Measurements from ENCODE around the gene LGALS3BP.
A peak's percentile ranks its signal among the peaks of the same experiment; 100 is the strongest.

The LGALS3BP gene

DNA sequence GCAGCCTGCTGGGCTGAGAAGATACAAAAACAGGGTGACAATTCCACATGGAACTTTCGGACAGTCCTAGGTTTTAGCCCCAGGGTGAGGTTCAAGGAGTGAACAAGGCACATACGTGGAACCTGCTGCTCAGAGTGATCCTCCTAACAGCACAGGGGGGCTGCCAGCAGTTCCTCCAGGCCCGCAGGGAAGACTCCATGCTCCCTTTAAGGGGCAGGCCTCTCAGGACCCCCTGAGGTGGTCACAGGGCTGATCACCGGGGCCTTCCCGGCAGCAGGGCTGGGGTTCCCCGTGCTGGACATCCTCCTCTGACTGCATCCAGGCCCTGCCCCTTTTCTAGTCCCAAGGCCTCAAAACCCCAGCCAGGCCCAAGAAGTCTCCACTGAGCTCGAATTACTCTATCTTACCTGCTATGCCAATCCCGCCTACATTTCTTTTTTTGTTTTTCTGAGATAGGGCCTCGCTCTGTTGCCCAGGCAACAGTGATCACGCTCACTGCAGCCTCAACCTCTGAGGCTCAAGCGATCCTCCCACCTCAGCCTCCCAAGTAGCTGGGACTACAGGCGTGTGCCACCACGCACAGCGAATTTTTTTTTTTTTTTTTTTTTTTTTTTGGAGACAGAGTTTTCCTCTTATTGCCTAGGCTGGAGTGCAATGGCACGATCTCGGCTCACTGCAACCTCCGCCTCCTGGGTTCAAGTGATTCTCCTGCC is 19.5 kb upstream of the LGALS3BP start:
- DNase-seq, result no peak

DNA sequence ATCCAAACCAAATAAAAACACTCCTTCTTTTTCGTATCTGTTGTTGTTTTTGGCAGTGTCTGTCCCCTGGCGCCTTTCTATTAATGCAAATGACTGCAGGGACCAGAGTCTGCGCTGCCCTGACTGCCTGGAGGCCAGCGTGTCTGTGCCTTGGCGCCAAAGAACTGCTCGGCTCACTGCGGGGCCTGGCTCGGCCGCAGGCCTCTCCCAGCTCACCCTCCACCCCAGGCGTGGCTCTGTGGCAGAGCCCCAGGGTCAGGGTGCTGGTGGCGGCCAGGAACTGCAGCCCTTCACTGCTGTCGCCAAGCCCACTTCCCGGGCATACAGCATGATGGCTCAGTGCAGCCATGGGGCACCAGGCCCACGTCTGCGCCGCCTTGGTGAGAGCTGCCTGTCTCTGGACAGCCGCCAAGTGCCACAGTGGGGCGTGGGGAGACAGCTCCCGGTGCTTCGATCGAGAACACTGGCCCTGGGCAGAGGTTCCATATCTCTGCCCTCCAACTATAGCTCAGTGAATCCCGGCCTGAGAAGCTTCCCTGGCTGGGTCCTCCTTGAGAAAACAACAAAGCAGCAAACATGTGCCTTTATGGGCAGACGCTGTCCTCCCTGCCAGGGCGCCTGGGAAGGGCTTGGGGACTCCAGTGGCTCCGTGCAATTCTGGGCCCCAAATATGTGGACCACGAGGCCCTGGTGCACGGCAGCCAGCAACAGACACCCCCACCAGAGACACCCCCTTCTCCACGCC is 18.8 kb upstream of the LGALS3BP start:
- DNase-seq, result no peak

DNA sequence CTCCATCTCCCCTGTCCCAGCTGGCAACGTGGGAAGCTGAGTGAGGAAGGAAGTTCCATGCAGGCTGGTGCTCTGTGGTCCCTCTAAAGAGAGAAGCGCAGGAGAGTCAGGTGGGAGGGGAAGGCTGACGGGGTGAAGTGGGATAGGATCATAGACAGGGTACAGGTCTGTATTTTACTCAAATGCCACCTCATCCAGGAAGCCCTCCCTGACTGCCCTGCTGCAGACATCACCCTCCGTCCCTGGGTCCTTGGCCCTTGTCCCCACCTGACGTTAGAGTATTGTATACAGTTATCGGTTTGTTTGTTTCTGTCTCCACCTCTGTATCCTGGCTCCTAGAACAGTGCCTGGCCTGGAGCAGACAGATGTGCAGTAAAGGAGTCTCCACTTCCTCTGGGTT is 18.2 kb upstream of the LGALS3BP start:
- DNase-seq, result no peak

DNA sequence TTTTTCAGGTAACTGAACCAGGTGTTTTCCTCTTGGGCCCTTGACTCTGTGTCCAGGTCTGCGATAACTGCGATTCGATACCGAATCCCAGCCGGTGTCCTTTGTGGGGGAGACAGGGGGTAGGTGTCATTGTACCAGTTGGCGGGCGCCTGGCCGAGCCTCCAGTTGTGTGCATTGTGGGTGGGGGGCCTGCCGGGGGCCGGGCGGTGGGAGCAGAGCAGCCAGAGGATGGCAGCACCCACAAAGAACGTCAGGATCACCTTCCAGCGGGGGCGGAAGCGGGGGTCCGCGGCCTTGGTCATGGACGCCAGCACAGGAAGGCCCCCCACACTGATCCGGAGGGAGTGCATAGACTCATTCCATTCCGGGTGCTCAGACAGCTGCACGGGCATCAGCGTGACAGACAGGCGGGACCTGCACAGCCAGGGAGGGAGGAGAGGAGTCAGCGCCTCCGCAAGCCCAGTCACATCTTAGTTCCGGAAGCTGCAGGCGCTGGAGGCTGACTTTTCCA is 17.6 kb upstream of the LGALS3BP start:
- no peak for DNase-seq

DNA sequence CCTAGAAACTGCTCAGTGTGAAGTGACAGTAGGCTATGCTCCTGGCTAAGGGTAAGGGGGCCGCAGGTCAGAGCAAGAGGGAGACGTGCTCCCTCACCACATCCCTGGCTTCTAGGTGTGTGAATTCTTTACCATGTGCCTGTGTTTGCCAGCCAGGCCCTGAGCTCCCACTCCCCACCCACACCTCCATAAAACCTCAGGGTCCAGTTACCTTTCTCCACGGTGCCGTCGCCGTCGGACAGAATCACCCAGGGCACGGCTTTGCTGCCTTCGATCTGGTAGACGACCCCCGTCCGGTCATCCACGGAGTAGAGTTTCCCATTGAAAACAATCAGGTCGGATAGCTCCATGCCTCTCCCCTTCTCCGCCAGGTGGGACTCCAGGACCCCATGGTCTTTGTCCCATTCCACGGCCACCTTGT is 17.1 kb upstream of the LGALS3BP start:
- DNase-seq, result no peak

DNA sequence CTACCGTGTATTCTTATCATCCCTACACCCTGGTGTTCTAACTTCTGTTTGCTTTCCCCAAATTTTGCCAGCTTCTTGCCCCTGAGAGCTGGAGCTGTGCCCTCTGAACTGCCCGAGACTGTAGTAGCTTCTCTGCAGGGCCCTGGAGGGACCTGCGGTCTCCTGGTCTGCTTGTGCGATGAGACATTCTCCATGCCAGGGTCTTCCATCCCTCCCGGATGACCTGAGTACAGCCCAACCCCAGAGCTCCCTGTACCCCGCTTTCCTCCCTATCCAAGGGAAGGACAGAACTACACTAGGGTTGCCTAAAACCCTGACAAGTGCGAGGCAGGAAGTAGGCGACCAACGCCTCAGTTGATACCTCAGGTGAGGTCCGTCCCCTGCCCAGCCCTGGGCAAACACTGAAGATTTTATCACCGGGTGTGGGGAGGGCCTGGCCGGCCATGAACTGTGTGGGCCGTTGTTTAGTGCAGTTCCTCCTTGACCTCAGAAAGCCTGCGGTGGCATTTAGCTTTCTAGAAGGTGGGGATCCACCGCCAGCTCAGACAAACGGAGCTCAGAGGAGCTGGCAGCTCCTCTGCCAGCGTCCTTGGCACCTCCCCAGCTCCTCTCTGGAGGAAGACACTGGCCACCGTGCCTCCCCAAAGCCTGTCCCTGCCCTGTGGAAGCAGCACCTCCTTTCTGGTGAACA is 16.2 kb upstream of the LGALS3BP start:
- DNase-seq, result no peak

DNA sequence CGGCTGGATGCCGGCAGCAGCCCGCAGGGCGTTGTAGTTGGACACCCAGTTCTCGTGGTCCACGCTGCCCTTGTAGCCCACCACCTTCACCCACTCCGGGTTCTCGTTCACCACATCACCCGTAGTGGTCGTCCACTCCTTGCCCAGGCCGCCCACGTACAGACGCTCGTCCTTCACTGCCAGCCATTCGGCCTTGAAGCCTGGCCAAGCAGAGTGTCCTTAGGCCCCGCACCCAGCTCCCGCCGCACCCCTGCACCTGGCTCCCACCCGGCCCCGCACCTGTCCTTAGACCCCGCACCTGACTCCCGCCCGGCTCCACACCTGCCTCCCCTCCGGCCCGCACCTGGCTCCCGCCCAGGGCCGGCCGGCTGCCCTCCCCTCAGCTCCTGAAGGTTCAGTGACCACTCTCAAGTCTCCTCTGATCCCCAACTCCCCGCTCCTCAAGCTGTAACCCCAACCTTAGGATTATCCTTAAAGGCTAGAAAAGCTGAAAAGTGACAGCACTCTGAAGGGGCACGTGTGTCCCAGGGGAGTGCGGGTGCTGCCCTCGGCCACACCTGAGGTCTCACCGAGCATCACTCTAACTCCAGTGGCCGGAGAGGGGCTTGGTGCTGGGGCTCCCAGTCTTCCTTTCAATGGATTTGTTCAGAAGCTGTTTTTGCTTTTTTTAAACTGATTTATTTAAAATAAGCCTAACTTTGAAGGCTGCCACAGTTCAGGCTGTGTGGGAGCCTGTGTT is 15.5 kb upstream of the LGALS3BP start:
- DNase-seq, result no peak

DNA sequence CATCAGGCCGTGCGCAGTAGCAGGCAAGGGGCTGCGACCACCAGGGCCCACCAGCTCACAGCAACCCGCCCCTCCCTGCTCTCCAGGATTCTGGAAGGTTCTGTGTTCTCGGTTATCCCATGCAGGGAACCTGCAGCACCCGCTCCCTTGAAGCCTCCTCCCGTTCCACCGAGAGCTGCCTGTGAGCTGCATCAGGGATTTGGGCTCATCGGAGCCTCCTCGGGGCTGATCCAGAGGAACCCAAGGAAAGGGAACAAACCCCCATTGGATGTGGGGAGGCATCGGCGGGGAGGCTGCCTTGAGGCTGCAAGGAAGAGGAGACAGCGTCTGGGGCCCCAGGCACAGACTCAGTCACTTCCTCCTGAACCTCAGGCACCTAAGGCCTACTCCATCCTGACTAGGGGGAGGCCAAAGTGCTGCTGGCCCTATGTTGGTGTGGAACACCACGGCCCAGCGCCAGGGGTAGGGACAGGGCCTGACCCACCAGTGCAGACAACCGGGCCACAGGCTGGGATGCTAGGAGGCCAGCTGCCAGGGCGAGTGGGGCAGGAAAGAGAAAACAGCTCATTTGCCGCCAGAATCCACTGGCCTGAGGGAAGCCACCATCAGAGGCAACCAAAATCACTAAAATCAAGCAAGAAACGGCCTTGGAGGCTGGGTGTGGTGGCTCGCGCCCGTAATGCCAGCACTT is 14.4 kb upstream of the LGALS3BP start:
- no peak for DNase-seq

DNA sequence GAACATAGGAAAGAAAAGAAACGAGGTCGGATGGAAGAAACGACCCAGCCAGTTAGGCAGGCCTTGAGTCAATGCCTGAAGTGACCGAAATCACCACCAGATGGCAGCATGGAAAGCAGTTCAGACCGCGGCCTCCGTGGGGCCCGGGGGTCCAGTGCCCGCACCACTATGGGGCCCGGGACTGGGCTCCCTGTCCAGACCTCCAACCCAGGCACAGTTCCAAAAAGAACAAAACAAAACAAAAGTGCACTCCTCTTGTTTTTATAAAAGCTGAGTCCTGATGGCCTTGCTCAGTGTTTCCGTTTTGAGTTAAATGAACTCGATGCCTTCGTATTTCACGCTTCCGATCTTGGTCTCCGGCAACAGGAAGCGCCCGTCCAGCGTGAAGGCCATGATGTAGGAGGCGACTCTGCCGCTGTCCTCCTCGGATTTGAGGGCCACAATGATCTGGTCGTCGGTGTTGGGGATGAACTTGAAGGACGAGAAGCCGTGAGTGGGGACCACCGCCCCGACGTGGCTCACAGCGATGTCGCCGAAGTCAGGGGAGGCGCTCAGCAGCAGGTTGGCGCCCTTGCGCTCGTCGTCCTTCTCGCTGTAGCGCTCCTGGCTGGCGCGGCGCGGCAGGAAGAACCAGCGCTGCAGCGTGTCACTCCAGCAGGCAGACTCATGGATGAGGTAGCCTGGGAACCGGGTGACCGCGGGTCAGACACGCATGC is 13.7 kb upstream of the LGALS3BP start:
- peak; percentile 48 for DNase-seq

DNA sequence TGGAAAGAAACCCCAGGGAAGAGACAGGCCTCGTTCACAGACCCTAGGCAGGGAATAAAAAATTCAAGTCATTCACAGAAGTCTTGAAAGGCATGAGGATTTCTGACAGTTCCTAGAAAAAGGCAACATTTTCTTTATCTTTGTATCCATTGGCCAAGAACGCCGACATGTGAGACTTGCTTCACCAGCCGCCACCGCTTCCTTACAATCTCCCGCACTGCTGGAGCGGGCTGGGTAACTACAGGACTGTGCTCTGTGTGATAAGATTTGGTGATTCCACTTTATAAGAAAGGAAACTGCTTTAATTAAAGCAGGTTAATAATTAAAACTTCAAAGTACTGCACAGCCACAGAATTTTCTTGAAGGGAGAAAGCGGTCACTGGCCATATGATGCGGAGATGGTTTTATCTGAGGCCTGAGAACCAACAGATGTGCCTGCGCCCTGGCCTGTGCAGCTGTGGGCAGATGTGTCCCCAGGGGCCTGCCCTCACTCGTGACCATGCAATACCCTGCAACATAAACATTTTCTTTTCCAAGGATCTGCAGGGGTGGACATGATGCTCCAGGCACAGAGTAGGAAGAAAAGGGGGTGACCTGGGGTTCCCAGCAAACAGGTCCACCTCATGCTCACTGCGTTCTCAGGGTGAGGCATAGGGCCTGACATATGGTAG is 13.0 kb upstream of the LGALS3BP start:
- DNase-seq, result no peak

DNA sequence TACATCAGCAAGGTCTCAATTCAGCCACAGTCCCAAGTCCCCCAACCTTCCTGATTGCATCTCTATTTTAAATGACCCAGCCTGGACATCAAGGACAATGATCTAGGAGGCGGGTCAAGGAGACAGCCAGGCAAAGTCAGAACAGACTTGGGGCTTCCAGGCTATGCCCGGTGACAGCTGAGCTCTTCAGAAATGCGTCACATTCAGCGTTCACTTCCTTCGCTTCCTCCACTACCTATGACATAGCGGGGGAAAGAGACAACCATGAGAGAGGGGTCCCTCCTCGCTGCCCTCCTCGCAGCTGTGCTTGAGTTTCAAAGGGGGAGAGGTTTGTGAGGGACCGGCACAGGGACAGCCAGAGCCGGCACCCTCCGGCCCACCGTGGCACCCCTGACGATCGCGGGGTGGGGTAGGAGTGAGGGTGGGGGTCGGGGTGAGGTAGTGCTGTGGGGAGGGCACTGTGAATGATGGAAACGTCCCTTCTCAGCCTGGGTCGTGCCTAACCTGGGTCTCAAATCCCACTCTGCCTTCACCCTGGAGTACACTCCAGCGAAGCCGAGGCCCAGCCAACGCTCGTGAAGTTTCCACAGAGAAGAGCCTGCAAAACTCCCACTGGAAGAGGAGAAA is 12.3 kb upstream of the LGALS3BP start:
- no peak for DNase-seq

DNA sequence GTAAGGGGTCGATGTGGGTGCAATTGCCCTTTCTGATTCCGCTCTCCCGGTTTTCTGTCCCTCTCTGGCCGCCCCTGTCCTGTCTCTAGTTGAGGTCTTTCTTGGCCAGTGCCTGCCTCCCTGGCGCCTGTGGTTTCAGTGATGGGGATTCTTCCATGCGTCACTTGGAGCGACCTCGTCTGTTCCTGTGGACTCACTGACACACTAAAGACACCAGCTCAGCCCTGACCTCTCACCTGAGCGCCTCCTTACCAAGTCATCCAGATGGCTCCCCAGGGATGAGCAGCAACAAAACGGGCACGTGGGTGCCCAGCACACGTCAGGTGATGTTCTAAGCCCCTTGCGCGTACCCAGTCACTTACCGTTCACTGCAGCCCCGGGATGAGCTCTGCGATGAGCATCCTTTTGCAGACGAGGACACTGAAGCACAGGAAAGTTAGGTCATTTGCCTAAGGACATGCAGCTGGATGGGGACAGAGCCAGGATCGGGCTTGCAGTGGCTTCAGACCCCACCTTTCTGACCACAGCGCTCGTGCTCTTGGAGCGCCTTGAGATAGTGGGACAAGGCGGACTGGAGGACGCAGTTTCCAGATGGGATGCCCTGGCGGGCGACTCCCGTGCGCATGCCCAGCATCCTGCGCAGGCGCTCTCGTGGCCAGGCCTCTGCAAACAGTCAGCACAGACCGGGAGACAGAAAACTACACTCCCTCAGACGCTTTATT is 11.5 kb upstream of the LGALS3BP start:
- no peak for DNase-seq

DNA sequence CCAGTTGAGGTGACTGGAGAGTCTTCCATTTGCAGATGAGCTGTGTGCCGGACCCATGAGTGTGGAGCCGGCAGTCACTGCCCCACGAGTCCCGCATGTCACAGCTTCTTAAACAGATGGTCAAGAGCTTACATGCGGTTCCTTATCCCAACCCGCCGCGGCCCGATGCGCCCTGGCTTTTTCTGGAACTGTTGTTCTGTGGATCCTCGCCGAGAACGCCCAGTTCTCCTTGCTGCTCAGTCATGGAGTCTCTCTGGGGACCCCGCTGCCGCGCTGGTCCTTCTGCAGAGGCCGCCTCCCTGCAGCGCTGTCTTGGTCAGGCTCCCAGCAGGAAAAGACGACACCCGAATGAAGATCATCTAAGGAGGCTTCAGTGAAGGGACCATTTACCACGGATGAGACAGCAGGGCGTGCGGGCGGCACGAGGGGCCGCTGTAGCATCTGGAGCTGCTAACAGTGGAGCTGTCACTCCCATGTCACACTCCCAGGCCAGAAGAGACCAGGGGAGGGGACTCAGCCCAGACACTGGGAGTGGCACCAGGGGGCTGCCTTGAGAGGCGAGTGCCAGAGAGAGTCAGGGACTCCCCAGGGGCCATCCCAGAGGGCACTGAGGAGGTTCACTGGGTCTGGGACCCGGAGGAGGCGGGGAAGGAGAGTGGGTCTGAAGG is 10.8 kb upstream of the LGALS3BP start:
- DNase-seq, result no peak

DNA sequence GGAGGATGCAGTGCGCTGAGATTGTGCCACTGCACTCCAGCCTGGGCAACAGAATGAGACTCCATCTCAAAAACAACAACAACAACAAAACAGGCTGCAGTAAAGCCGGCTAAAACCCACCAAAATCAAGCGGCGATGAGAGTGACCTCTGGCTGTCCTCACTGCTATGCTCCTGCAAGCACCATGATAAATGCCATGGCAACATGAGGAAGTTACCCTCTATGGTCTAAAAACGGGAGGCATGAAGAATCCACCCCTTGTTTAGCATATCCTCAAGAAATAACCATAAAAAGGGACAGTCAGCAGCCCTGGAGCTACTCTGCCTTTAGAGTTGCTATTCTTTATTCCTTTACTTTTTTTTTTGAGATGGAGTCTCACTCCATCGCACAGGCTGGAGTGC is 8.4 kb upstream of the LGALS3BP start:
- DNase-seq, result no peak

DNA sequence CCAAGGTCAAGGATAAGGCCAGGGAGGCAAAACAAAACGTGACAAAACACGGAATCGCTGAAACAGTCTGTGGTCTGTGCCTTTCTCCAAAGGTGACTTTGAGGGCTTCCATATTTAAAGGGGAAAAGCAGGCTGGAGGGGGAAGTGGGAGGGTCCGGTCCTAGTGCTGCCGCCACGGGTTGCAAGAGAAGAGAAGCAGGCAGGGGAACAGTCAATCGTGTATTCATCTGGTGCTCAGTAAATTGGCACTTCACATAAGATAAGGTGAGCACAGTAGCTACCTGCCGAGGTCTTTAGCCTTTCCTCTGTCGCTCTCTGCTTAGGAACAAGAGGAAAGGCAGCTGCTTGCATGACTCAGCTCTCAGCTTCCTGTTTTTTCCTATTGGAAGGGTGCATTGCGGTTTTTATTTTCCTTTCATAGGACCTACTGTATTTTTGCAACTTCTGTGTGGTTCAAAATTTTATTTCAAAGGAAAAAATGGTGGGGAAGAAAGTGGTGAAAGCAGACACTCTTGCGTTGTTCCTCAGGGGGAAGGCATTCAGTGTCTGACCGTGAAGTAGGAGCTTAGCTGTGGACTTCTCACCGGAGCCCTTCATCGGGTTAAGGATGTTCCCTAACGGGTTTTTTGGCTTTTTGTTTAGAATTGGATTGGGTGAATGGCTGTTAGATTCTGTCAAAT is 7.1 kb upstream of the LGALS3BP start:
- no peak for DNase-seq

DNA sequence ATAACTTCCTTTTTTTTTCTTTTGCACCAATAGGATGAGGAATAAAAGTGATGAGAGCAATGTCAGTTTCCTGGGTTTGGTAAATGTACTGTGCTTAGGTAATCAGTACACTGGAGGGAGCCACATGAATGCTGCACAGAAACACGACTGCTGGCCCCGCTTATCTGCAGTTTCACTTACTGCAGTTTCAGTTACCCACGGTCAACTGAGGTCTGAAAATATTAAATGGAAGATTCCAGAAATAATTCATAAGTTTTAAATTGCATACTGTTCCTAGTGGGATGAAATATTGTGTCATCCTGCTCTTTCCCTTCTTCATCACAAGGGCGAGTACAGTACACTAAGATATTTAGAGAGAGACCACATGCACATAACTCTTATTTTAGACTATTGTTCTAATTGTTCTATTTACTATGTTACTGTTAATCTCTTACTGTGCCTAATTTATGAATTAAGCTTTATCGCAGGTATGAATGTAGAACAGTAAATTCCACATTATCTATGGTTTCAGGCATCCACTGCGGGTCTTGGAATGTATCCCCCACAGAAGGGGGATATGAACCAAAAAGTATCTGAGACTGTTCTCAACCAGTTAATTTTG is 6.4 kb upstream of the LGALS3BP start:
- peak; percentile 17 for DNase-seq

DNA sequence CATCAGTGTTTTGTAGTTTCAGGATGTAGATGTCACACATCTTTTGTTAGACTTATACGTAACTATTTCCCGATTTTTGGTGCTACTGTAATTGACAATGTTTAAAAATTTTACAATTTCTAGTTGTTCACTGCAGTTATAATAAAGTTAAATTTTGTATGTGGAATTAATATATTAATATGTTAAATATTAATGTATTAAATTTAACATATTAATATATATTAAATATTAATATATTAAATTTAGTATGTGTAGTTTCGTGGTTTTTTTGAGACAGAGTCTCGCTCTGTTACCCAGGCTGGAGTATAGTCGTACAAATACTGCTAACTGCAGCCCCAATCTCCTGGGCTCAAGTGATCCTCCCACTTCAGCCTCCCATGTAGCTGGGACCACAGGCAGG is 5.7 kb upstream of the LGALS3BP start:
- no peak for DNase-seq
